TTC549 (cell line): ENCODE data around the gene ZNF768.
"Not testable (repeated sequence)": the region's sequence is repeated elsewhere in the genome, so short reads cannot be mapped to it uniquely, and the experiment has no call there.

ENCODE experiments used
- FAIRE-seq: peaks from 2 replicates; lab custom pipeline; 2012; peaks lifted over from hg19 to GRCh38; lab: Jason Lieb, UNC

The ZNF768 gene

GRCh38 chr16:30555315-30556124 lies 29.2 kb upstream of the ZNF768 start:
- no peak for FAIRE-seq

GRCh38 chr16:30554557-30555314 lies 28.4 kb upstream of the ZNF768 start:
- no peak for FAIRE-seq

GRCh38 chr16:30553393-30553899 lies 27.1 kb upstream of the ZNF768 start:
- no peak for FAIRE-seq

- no peak for FAIRE-seq
Observed at GRCh38 chr16:30552956-30553355, 26.6 kb upstream of the ZNF768 start.

GRCh38 chr16:30551781-30552180 lies 25.4 kb upstream of the ZNF768 start:
- FAIRE-seq, result no peak

GRCh38 chr16:30548416-30549253 lies 22.3 kb upstream of the ZNF768 start:
- FAIRE-seq, result no peak

GRCh38 chr16:30546115-30546514 lies 19.7 kb upstream of the ZNF768 start:
- no peak for FAIRE-seq

- no peak for FAIRE-seq
Observed at GRCh38 chr16:30543067-30543466, 16.7 kb upstream of the ZNF768 start.

GRCh38 chr16:30541502-30542329 lies 15.3 kb upstream of the ZNF768 start:
- no peak for FAIRE-seq

GRCh38 chr16:30540916-30541464 lies 14.6 kb upstream of the ZNF768 start:
- FAIRE-seq, result not testable (repeated sequence)

- FAIRE-seq, result not testable (repeated sequence)
Observed at GRCh38 chr16:30539986-30540526, 13.7 kb upstream of the ZNF768 start.

- no peak for FAIRE-seq
Observed at GRCh38 chr16:30539000-30539964, 12.9 kb upstream of the ZNF768 start.

- FAIRE-seq, result not testable (repeated sequence)
Observed at GRCh38 chr16:30536391-30537024, 10.1 kb upstream of the ZNF768 start.

- no peak for FAIRE-seq
Observed at GRCh38 chr16:30535777-30536190, 9.4 kb upstream of the ZNF768 start.

- no peak for FAIRE-seq
Observed at GRCh38 chr16:30535106-30535776, 8.9 kb upstream of the ZNF768 start.

GRCh38 chr16:30534368-30535105 lies 8.2 kb upstream of the ZNF768 start, which contains the start of gene ZNF747:
Gene ZNF747, minus strand, starts transcription at chr16:30534858. Its CDS starts 179 bp downstream, at chr16:30534679.
- no peak for FAIRE-seq

GRCh38 chr16:30533748-30534367 lies 7.5 kb upstream of the ZNF768 start:
- no peak for FAIRE-seq
